Brain microvascular endothelial cell (primary cell): ENCODE measurements around the gene FGF23.
A peak's percentile ranks its signal among the peaks of the same experiment; 100 is the strongest.

Source experiments
- DNase-seq: peaks from one replicate; pipeline ENCODE4 v3.0.0-alpha.2; 2020
- H3K27ac ChIP-seq: fragments of 250-450 bp; sonication (Bioruptor Pico); 2 replicates; pipeline ENCODE4 v1.5.1; 2020; ENCODE audit warnings: mild to moderate bottlenecking, moderate library complexity
- H3K27me3 ChIP-seq: fragments of 250-450 bp; sonication (Bioruptor Pico); replicated peaks from 2 replicates; pipeline ENCODE4 v1.5.1; 2020; ENCODE audit warnings: mild to moderate bottlenecking
- H3K36me3 ChIP-seq: fragments of 250-450 bp; sonication (Bioruptor Pico); replicated peaks from 2 replicates; pipeline ENCODE4 v1.5.1; 2020; ENCODE audit warnings: mild to moderate bottlenecking
- H3K4me3 ChIP-seq: 2 replicates; pipeline ENCODE4 v1.5.1; 2011; ENCODE audit warnings: low read depth, mild to moderate bottlenecking, control low read depth, low read length, moderate library complexity
- in situ Hi-C: cut with HindIII; loops from 2 replicates; pipeline ENCODE4 v1.10.0; 2017; ENCODE audit warnings: low sequenced_read_pairs, low pct_ligation_motif_present
- TF ChIP-seq, protein P1 (sequence below): IDR thresholded peaks from 2 replicates; pipeline ENCODE4 v1.5.1; 2011; ENCODE audit warnings: low read depth, mild to moderate bottlenecking, moderate library complexity, low read length, control low read depth, inconsistent platforms; ENCODE audit errors: missing control alignments

Gene FGF23

DNA sequence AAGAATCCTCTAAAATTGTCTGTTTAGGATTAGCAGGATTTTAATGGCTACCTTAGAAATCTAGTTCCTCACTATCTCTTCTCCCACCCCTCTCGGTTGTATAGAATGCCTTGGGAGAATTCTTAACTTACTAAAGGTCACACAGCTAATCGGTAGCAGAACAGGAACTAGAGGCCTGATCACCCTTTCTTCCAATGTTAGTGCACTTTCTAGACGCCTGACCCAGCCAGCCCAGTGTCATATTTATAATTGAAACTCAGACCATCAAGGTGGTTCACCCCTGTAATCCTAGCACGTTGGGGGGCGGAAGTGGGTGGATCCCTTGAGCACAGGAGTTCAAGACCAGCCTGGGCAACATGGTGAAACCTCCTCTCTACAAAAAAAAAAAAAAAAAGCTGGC, 56.8 kb downstream of the FGF23 start:
- H3K4me3 ChIP-seq = no peak overlapping the region
- TF ChIP-seq, protein P1, sequence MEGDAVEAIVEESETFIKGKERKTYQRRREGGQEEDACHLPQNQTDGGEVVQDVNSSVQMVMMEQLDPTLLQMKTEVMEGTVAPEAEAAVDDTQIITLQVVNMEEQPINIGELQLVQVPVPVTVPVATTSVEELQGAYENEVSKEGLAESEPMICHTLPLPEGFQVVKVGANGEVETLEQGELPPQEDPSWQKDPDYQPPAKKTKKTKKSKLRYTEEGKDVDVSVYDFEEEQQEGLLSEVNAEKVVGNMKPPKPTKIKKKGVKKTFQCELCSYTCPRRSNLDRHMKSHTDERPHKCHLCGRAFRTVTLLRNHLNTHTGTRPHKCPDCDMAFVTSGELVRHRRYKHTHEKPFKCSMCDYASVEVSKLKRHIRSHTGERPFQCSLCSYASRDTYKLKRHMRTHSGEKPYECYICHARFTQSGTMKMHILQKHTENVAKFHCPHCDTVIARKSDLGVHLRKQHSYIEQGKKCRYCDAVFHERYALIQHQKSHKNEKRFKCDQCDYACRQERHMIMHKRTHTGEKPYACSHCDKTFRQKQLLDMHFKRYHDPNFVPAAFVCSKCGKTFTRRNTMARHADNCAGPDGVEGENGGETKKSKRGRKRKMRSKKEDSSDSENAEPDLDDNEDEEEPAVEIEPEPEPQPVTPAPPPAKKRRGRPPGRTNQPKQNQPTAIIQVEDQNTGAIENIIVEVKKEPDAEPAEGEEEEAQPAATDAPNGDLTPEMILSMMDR = no peak
- in situ Hi-C loops = no loop called here

DNA sequence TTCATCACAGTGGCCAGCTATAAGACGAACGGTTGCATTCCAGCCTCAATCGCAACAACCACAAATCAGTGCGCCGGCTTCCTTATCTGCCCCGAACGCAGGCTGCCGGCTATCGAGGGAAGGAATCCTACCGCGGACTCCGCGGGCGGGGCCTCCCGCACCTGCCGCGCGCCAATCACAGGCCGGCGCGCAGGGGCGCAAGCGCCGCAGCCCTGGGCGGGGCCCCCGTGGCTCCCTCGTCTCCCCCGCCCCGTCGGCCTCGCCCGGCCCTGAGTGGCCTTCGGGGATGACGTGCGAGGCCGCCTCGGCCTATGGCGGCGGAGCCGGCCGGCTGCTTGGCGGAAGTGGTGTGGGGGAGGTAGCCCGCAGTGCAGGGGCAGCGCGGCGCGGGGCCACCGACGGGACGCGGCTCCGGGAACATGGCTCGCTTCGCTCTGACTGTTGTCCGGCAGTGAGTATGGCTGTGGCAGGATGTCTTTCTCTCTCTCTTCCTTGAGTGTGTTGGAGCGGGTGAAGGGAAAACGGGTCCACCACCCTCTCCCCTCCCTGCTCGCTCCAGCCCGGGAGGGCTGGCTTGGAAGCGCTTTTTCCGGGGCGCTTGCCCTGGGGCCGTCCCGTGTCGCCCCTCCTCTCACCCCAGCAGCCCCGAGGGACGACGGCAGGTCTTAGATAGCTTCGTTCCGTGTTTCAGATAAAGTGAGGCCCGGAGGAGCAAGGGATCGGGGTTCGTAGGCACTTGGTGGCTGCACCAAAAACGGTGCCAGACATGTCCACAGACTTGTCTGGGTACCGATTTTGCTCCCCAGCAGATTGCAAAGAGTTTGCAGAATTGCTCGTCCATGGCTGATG, 58.4 kb downstream of the FGF23 start, which contains the start of gene TIGAR:
TIGAR (plus strand) TSS at position 361 of the 849 bp plus-strand sequence; CDS start at position 420, 59 bp downstream.
- H3K27ac ChIP-seq = peak within 1 kb of the TSS; percentile 71
- H3K27me3 ChIP-seq = no peaks in the 10 kb centered on the region
- H3K36me3 ChIP-seq = no peaks in the 10 kb centered on the region
- TF ChIP-seq, protein P1 = no peak
- H3K4me3 ChIP-seq = peak within 1 kb of the TSS; percentile 89
- DNase-seq = peak; percentile 84
- in situ Hi-C loops = no loop called here

More for the DNA sequence above, 56.8 kb downstream of the FGF23 start:
- Histone ChIP-seq H3K27me3 (no peaks in the 10 kb centered on the region), H3K27ac (no peak overlapping the region), H3K36me3 (no peaks in the 10 kb centered on the region)
- no peak for DNase-seq

DNA sequence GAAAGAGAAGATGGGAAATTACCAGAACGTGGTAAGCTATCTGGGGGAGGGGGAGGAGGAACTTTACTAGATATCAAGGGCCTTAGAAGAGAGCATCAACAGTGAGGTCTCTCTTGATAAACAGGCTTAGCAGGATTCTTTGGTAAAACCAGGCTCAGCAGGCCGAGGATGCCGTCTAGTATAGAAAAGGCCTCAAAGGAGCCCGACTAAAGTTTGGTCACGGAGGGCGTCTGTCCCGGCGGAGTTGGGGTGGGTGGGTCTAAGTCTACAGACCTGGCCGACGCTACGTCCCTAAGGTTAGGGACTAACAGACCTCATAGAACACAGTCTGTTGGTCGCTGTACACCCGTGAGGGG, 59.0 kb downstream of the FGF23 start:
- in situ Hi-C loops = no loop called here
- DNase-seq = no peak
- H3K27ac ChIP-seq = peak overlapping the region; percentile 42
- H3K4me3 ChIP-seq = peak overlapping the region; percentile 68
- no peaks in the 10 kb centered on the region for H3K36me3 ChIP-seq
- no peaks in the 10 kb centered on the region for H3K27me3 ChIP-seq
- TF ChIP-seq, protein P1 = no peak
